Stimulated activated CD8-positive, alpha-beta memory T cell treated with anti-CD3 and anti-CD28 coated beads, Interleukin-7, amount 100 ng/mL, for 24 hours (primary cell): ENCODE results near the gene IQCM.
"Not testable (repeated sequence)": the region's sequence is repeated elsewhere in the genome, so short reads cannot be mapped to it uniquely, and the experiment has no call there.

ENCODE experiments used
- DNase-seq: peaks from one replicate; pipeline ENCODE4 v3.0.0-alpha.2; 2020; ENCODE audit warnings: low read depth

IQCM gene

GRCh38 chr4:149468669-149469068, 347.0 kb downstream of the IQCM start:
- DNase-seq, result not testable (repeated sequence)

- no peak for DNase-seq
These were observed 349.2 kb downstream of the IQCM start for GRCh38 chr4:149466446-149466845.

GRCh38 chr4:149465955-149466354, 349.7 kb downstream of the IQCM start:
- DNase-seq, result no peak

GRCh38 chr4:149443537-149443936, 372.1 kb downstream of the IQCM start:
- DNase-seq, result no peak

DNA sequence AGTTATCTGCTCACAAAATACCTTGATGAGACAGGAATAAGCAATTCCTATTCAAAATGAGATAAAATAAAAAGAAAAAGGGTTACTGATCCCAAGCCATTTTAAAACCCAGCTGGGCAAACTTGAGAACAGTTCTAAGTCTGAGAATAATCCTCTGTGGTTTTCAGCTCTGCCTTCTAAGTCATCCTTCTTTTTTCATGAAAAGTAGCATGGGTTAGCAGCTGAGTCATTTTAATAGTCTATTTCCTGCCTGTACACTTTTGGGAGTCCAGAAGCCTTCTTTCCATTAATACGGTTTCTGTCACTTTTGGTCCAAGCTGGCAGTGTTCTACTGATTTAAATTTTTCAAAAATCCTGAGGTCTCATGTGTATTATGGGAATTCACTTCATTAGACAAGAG, 374.3 kb downstream of the IQCM start:
- no peak for DNase-seq

DNA sequence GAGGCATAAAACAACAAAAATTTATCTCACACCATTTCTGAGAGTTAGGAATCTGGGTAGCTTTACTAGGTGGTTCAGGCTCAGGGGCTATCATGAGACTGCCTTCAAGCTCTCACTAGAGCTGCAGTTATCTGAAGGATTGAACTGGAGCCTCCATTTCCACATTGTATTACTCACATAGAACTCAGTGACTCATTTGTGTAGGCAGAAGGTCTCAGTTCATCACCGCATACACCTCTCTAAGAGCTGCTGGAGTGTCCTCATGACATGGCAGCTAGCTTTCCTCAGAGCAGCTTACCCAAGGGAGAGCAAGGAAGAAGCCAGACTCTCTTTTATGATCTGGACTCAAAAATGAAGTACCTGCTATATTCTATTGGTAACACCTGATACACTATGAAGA, 389.2 kb downstream of the IQCM start:
- DNase-seq, result no peak

- no peak for DNase-seq
These were observed 406.1 kb downstream of the IQCM start for GRCh38 chr4:149409555-149409962.

DNA sequence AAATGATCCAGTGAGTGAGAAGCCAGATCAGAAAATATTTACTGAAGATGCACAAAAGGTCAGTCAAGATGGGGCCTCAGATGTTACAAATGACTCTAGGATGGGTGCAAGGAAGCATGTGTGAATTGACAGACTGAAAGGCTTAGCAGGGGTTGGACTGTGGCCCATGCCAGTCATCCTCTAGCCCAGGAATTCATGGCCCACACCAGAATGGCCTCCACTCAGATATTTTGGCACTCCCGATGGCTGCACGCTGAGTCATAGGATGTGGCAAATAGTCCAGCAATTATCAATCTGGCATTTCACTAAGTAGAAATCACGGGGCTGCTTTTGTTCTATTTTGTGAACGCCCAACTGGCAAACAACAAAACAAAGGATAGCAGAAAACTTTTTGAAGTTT, 406.5 kb downstream of the IQCM start:
- no peak for DNase-seq

GRCh38 chr4:149404143-149404542, 411.5 kb downstream of the IQCM start:
- no peak for DNase-seq

DNA sequence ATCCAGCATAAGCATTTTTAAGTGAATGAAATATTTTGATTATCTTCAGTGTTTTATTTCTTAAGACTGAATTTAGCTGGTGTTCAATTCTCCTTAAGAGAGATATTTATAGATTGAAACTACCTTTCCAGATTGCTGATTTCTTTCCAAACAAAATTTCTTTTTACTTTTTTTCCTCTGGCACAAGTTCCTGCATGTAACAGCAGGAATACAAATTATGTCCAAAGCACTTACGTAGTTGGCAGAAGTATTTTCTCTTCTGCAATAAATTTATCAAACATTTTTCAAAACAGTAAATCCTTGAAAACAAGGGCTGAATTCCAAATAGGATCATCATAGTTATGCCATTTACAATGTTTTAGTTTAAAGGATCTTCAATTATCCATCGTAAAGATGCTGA, 412.6 kb downstream of the IQCM start:
- no peak for DNase-seq

- no peak for DNase-seq
These were observed 416.6 kb downstream of the IQCM start for GRCh38 chr4:149398993-149399392.

- no peak for DNase-seq
These were observed 444.7 kb downstream of the IQCM start for GRCh38 chr4:149370785-149371420.

- DNase-seq, result no peak
These were observed 445.6 kb downstream of the IQCM start for GRCh38 chr4:149370002-149370401.

DNA sequence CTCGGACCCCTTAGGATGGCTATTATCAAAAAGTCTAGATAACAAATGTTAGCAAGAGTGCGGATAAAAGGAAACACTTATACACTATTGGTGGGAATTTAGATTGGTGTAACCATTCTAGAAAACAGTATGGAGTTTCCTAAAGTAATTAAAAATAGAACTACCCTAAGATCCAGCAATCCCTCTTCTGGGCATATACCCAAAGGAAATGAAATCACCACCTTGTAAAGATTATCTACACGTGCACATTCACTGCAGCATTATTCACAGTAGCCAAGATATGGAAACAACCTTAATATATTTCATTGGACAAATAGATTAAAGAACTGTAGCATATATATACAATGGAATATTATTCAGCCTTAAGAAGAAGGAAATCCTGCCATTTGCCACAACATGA, 462.4 kb downstream of the IQCM start:
- no peak for DNase-seq

GRCh38 chr4:149349541-149349940, 466.1 kb downstream of the IQCM start:
- DNase-seq, result no peak

GRCh38 chr4:149347139-149347538, 468.5 kb downstream of the IQCM start:
- DNase-seq, result no peak

GRCh38 chr4:149345424-149345823, 470.2 kb downstream of the IQCM start:
- DNase-seq, result no peak

DNA sequence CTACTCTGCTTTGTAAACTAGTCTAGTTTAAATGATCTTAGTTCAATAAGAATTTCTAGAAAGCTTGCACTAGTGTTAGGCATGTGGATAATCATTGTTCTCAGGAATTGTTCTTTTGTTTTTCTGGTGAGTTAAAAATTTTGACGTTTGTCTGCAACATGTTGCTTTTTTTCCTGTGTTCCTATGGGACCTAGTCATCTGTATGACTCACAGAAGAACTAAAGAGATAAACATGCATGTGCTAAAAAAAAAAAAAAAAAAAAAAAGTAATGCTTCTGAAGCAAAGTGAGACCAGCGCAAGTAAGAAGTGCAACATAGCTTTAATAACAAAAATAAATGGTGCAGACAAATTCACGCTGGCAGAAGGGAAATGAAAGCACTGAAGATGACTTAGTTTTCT, 471.2 kb downstream of the IQCM start:
- DNase-seq, result no peak

DNA sequence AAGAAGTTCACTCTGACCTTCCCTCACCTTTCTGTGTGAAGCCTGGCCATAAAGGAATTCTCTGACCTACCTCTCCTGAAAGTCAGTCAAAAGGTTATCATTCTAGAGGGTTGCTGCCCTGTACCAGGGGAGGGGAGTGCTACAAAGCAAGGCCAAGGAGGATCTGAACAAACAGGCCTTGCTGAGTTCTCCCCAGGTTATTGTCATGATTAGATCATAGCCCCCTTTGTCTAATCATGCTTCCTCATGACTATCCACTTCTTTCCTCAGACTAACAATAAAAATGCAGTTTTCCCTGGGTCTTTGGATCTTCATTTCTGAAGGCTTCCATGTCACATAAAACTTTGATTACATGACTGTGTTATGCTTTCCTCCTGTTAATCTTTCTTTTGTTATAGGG, 472.0 kb downstream of the IQCM start:
- no peak for DNase-seq

GRCh38 chr4:149341117-149341516, 474.5 kb downstream of the IQCM start:
- DNase-seq, result not testable (repeated sequence)

DNA sequence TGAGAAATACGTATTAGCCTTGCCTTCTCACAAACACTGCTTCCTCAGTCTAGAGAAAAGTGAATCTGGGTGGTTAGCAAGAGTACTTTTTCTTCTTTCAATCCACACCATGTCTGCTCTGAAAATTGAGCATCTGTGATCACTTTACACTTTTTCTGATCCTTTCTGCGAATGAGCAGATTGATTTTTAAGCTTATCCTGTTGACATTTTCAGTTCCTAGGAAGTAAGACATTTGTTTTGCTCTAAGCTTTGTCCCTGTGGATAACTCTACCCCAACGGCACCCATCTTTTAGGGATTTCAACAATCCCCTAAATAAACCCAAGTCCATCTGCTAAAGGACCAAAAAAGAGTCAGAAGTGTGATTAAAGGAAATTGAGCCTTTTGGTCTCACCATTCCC, 487.5 kb downstream of the IQCM start:
- DNase-seq, result no peak

DNA sequence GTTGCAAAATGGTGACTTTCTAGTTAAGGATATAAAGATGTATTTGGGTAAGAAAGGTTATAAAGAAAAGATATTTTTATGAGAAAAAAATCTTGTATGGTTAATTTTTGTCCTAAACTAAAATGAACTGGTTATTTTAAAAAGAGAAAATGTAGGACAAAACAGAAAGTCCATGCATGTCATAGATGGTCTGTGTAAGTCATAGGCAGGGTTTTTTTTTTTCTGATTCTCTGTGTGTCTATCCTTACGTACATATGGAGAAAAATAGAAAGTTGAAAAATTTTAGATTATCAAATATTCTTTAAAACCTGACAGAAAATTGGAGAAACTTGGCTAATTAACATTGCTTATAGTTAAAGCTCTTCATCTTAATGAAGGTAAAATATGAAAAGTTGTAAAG, 493.4 kb downstream of the IQCM start:
- DNase-seq, result no peak

DNA sequence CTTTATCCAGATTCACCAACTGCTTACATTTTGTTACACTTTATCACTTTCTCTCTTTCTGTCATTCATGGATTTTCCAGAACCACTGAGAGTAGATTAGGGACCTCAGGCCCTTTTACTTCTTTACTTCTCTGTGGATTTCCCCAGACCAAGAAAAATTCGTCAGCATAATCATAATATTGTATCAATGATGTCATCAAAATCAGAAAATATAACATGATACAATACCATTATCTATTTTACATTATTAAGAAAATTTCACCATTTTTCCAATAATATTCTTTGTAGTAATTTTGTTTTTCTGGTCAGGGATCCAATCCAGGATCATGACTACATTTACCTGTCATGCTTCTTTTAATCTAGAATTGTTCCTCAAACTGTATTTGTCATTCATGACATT, 494.2 kb downstream of the IQCM start:
- DNase-seq, result no peak

DNA sequence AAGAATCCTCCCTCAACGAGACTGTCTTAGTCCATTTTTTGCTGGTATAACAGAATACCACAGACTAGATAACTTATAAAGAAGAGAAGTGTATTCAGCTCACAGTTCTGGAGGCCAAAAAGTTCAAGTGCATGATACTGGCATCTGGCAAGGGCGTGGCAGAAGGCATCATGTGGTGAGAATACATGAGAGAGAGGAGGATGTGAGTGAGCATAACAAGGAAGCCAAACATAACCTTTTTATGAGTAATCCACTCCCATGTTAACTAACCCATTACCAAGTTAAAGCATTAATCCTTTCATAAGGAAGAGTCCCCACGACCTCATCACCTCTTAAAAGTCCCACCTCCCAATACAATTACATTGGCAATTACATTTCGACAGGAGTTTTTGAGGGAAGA, 504.6 kb downstream of the IQCM start:
- DNase-seq, result no peak

GRCh38 chr4:149306537-149306936, 509.1 kb downstream of the IQCM start:
- no peak for DNase-seq
